Kidney capillary endothelial cell (primary cell): Measurements from ENCODE around the gene NLGN1.

Source experiments
- DNase-seq: peaks from one replicate; pipeline ENCODE4 v3.0.0-alpha.2; 2018; ENCODE audit warnings: low spot score

The NLGN1 gene

DNA sequence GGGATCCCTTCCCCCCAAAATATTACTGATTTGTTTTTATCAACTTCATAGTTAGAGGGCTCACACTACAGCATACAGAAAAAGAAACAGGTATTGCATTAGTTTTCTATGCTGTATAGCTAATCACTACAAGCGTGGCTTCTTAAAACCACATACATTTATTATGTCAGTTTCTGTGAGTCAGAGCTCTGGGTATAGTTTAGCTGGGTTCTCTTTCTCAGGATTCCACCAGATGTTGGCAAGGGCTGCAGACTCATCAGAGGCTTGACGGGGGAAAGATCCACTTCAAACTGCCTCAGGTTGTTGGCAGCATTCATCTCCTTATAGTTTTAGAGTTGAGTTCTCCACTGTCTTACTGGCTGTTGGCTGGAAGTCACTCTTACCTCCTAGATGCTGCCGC lies 328.0 kb downstream of the NLGN1 start:
- DNase-seq: no peak

DNA sequence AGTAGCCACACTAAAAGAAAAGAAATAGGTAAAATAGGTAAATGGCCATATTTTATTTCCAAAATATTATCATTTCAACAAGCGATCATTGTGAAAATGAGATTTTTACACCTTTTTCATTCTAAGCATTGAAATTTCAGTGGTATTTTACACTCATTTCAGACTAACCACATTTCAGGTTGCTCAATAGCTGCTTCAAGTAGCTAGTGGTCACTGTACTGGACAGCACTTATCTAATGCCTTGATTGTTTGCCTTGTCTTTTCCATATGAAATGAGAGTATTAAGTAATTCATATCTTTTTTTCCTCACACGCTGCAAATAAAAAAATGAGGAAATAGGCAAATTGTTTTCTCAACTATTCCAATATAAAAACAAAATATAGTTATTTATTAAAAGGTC lies 332.8 kb downstream of the NLGN1 start:
- no peak for DNase-seq

DNA sequence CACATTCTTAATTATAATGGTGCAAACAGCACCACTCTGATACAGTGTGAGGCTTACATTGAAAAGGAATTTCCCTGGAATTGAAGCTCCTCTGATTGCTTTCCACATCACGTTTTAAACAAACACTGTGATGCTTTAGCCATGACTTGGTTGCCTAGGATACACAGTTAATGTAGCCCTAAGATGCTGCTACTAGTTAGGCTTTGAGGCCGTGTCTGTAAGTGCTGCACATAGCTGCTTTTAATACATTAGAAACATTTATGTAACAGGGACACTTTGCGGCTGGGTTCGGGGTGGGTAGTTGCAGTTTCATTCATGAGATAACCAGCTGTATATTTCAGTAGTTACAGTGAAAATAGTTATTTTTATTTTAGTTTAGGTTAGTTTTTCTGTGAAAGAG lies 334.7 kb downstream of the NLGN1 start:
- DNase-seq: no peak

DNA sequence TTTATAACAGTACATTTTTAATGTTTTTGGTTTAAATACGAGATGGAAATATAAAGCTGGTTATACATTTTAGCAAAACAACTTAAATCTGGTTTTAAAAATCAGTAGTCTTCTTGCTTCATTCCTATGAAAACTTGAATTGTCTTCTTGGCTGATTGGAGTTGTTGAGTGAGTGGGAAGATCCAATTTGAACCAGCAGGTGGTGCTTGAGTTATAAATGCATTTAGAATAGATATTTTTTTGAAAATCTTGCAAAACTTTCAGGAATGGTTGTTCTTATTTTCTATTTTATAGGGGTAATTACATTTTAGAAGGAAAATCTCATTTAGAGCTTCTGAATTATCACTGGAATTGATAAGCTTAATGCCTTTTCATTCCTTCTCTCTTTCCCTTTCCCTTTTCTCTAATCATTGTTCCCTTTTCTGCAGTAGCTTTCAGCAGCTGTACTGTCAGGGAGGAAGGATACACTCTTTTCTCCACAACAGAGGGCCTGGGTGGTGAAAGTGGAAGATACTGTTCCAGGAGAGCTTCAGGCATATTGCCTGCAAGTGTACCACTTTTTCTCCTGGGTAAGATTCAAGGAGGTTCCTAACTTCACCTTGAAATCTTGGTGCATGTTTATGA lies 335.6 kb downstream of the NLGN1 start:
- no peak for DNase-seq

- no peak for DNase-seq
Measured at GRCh38 chr3:173734473-173734872, 336.9 kb downstream of the NLGN1 start.

GRCh38 chr3:173734895-173735294 lies 337.4 kb downstream of the NLGN1 start:
- DNase-seq: no peak

GRCh38 chr3:173735841-173736240 lies 338.3 kb downstream of the NLGN1 start:
- no peak for DNase-seq

GRCh38 chr3:173737167-173737808 lies 339.7 kb downstream of the NLGN1 start:
- DNase-seq: no peak

DNA sequence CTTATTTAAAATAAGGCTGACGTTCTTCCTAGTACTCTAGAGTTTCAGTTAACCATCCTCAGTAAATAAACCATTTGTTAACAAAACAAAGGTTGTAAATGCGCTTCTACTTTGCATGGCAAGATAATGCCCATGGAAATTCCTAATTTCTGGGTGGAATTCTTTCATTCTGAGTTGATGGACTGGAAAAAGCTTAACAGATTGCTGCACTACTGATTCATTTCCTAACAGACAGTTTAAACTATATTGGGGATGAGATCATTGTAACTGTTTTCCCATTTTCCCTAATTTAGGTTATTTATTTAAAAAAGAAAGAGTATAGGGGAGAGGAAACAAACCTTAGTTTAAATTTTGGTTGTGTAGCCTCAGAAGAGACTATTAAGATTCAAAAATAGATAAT lies 342.2 kb downstream of the NLGN1 start:
- peak; percentile 73 for DNase-seq

DNA sequence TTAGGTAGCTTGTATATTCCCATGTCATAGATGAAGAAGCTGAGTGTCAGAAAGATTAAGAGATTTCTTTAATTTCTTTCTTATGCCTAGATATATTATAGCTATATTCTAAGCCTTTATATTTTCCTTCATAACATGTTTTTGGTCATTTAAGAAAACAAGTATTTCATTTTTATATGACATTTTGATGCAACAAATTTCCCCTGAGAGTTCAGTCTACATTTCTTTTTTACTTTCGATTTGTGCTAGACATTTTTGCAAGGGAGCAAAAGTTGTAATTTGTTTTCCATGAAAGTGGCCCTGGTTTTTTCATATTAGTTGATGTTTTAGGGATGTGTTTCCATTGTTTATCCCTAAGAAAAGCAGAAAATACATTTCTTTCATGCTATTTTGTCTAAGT lies 344.9 kb downstream of the NLGN1 start:
- DNase-seq: no peak

DNA sequence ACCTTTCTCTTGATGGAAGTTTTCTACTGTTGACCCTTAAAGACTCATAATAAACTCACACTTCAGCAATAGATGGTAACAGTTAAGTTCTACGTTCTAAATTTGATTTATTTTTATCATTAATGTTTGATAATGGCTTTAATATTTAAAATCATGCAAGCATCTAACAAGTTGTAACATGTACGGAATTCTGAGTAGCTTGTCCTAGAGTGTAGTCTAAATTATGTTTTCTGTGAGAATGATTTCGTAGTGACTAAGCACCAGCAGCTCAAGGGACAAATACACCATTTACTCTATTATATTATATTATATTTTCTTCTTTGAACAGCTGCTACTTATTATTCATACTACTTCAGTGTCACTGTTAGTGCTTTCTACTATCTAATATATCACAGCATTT lies 345.6 kb downstream of the NLGN1 start:
- no peak for DNase-seq

- no peak for DNase-seq
Measured at GRCh38 chr3:173743516-173743915, 346.0 kb downstream of the NLGN1 start.

DNA sequence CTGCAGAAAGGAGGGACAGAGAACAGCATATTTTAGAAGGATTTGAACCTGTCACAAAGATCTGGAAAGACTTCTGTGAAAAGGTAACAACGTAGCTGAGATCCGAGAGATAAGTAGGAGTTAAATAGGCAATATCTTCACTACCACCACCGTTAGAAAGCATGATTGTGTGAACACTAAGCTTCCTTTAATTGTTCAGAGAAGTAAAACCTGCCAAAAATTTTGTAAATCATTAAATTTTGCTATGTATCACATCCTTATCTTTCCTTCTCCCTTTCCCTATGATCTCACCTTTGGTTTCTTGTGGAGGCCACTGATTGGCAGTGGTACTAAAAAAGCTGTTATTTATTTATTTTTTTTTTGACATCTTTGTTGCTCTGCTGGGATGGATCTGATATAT lies 346.9 kb downstream of the NLGN1 start:
- no peak for DNase-seq

DNA sequence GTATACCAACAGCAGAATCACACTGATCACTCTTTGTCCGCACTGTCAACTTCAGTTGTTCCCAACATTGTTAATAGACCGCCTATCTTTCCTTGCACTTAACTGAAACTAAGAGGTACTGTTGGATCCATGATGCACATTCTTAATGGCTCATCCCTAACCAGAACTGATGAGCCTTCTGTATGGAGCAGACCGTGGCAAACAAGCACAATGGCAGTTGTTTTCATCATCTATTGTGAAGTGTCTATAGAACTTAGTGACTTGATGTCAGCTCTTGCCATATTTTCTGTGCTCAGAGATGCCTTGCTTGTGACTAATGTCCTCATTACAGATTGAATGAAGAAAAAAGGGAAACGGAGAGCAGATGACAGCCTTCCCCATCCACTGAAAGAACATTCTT lies 347.4 kb downstream of the NLGN1 start:
- no peak for DNase-seq

DNA sequence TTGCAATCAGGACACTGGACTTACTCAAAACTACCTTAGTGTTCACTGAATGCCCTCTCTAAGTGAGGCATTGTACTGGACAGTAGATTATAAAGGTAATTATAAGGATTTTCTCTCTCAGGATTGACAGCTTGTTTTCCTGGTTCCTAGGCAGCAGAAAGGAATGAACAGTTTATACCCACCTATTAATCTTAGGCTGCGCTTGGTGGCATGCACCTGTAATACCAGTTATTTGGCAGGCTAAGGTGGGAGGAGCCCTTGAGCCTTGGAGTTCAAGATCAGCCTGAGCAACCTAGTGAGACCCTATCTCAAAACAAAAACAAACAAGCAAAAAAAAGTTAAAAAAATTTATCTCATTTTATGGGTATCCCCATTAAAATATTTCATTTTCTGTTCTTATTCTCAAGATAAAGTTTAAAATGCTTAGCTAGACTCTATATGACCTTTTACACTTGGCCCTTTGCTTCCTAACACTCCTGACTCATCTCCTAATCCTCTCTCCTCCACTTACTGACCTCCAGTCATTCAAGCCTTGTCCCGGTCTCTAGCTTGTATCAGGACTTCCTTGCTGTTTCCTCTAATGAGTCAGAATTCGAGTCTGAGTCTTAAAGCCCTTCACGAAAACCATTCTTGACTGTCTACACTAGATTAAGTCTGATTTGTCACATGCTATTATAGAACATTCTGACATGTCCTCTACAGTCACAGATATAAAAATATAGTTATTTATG lies 348.6 kb downstream of the NLGN1 start:
- DNase-seq: peak; percentile 95

GRCh38 chr3:173747427-173747826 lies 349.9 kb downstream of the NLGN1 start:
- peak; percentile 91 for DNase-seq

DNA sequence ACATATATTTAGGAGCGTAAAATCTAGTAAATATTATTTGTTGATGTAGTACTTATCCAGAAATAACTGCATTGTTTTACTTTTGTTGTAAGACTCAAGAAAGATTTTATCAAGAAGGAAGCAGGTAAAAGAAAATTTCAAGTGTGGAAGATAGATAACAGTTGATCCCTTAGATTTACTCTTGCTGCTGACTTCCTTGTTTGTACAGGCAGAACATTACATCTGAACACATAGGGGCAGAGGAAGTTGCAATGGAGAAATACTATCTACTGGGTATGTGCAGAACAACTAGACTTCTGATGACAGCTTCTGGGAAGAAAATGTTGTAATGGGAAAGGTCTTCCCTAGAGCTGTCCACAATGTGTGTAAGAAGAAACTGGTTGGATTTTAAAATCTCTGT lies 350.6 kb downstream of the NLGN1 start:
- no peak for DNase-seq

DNA sequence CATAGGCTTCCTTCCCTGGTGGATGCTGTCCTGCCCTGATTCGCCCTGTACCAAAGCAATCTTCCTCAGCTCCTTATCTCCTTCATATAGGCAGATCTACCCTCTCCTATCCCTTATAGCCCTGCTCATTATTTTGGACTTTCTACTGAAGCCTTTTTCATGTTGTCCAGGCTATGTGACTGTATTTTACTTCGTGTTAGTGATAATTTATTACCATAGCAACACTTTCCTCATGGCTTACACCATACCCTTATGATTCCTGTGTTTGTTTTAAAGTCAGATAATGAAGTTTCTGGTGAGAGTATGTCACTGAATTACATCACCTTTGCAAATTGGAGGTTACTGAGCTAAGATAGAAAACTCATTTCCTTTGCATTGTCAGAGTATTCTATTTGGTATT lies 352.6 kb downstream of the NLGN1 start:
- no peak for DNase-seq

DNA sequence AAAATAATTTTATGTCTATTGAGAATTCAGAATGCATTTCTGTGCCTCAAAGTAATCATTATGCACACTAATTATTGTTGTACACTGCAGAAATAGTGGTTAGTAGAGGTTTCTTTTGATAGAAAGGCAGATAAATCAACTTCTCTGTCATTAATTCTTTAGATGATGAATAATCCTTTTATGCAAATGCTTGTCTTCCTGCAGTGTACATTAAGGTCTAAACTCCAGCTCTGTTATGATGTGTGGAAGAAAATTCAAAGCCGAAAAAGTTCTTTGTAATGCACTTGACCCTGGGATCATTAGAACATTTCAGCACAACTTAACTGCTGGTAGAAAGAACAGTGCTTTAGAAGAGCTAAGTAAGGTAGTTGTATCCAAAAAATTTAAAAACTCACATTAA lies 353.0 kb downstream of the NLGN1 start:
- DNase-seq: no peak

- DNase-seq: no peak
Measured at GRCh38 chr3:173753593-173753992, 356.0 kb downstream of the NLGN1 start.

DNA sequence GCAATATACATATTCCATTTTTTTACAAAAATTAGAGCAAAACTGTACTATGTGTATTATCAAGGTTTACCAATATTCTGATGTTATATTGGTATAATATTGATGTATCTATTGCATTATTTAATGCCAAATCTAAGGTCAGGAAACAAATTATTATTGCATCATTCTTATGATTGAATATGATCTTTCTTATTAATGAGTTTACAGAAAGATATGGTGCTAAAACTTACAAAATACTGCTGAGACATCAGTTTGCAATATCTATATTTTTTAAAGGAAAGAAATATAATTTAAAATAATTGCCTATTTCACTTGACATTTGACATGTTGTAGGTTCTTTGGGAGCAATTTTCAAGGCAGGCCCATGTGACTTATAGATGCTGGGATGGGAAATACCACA lies 357.6 kb downstream of the NLGN1 start:
- no peak for DNase-seq

DNA sequence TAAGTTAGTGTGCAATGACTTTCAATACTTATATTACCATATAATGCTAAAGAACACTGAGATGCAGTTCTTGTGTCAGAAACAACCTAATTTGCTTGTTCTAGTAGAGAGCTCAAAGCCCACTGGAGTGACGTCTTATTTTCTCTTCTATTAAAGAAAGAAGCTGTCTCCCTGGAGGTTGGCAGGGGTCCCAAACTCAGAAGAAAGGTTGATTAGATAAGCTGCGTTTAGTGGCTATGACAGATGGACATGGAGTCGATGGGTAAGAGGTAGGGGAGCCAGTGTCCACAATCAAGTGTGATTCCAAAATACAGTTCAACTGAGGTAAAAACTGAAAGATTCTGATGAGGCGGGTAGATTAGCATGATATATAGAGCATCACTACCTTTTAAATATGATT lies 363.6 kb downstream of the NLGN1 start:
- no peak for DNase-seq

- DNase-seq: no peak
Measured at GRCh38 chr3:173762501-173762900, 365.0 kb downstream of the NLGN1 start.

DNA sequence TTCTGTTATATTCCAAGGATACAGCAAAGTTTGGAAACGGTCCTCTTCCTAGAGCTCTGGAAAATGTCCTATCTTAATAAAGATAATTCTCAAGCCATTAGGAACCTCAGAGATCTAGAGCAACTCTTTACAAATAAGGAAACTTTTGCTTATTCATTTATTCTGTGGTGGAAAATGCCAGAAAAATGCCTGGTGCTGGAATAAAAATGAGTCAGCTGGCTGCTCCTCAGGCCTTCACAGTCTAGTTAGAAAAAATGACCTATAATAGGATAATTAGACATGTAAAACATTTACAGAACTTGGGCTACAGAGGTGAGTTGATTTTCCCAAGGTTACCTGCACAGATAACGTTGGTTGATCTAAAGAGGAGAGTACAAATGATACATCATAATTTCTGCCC lies 372.5 kb downstream of the NLGN1 start:
- no peak for DNase-seq
